ENCODE data around the gene PRSS56. TPM values are rescaled to one million over a fixed set of nuclear protein-coding genes. Genes with fewer than 3 reads are reported as not detected.

The PRSS56 gene
- total RNA-seq, 1 experiment from 2014 or later, result not detected

- DNase-seq (ENCODE audit: low read depth), result no peak
These were observed 17.7 kb upstream of the PRSS56 start for GRCh38 chr2:232502511-232502910.

- no peak for DNase-seq (ENCODE audit: low read depth)
These were observed 17.0 kb upstream of the PRSS56 start for GRCh38 chr2:232502911-232503808.

GRCh38 chr2:232503809-232504323 lies 16.3 kb upstream of the PRSS56 start:
- DNase-seq (ENCODE audit: low read depth), result no peak

GRCh38 chr2:232504438-232504837 lies 15.8 kb upstream of the PRSS56 start:
- DNase-seq (ENCODE audit: low read depth), result no peak

- no peak for DNase-seq (ENCODE audit: low read depth)
These were observed 14.3 kb upstream of the PRSS56 start for GRCh38 chr2:232505856-232506255.

- no peak for DNase-seq (ENCODE audit: low read depth)
These were observed 13.5 kb upstream of the PRSS56 start for GRCh38 chr2:232506709-232507108.

GRCh38 chr2:232508251-232508650 lies 11.9 kb upstream of the PRSS56 start:
- DNase-seq (ENCODE audit: low read depth), result no peak

- DNase-seq (ENCODE audit: low read depth), result no peak
These were observed 8.8 kb upstream of the PRSS56 start for GRCh38 chr2:232511336-232511890.

GRCh38 chr2:232512602-232513001 lies 7.6 kb upstream of the PRSS56 start:
- DNase-seq (ENCODE audit: low read depth), result no peak

- DNase-seq (ENCODE audit: low read depth), result no peak
These were observed 6.8 kb upstream of the PRSS56 start for GRCh38 chr2:232513353-232513752.

GRCh38 chr2:232515639-232516038 lies 4.5 kb upstream of the PRSS56 start:
- no peak for DNase-seq (ENCODE audit: low read depth)

GRCh38 chr2:232516551-232516950 lies 3.6 kb upstream of the PRSS56 start:
- DNase-seq (ENCODE audit: low read depth), result no peak

GRCh38 chr2:232518844-232519243 lies 1.3 kb upstream of the PRSS56 start:
- DNase-seq (ENCODE audit: low read depth), result no peak

GRCh38 chr2:232520489-232520888 lies 301 bp downstream of the PRSS56 start:
- no peak for DNase-seq (ENCODE audit: low read depth)

GRCh38 chr2:232521098-232521497 lies 910 bp downstream of the PRSS56 start:
- DNase-seq (ENCODE audit: low read depth), result no peak

GRCh38 chr2:232521959-232522622 lies 1.9 kb downstream of the PRSS56 start:
- peak; percentile 45 for DNase-seq (ENCODE audit: low read depth)

GRCh38 chr2:232522623-232523401 lies 2.6 kb downstream of the PRSS56 start:
- no peak for DNase-seq (ENCODE audit: low read depth)

GRCh38 chr2:232523402-232523681 lies 3.2 kb downstream of the PRSS56 start:
- peak; percentile 25 for DNase-seq (ENCODE audit: low read depth)

GRCh38 chr2:232523682-232524597 lies 3.8 kb downstream of the PRSS56 start:
- DNase-seq (ENCODE audit: low read depth), result peak; percentile 62

GRCh38 chr2:232524771-232525170 lies 4.6 kb downstream of the PRSS56 start:
- DNase-seq (ENCODE audit: low read depth), result no peak

- no peak for DNase-seq (ENCODE audit: low read depth)
These were observed 5.0 kb downstream of the PRSS56 start for GRCh38 chr2:232525199-232525598.
